Upper lobe of right lung (tissue), 1 donor: ENCODE results near the gene CORIN. TPM values are rescaled to one million over a fixed set of nuclear protein-coding genes. Genes with fewer than 3 reads are reported as not detected.

ENCODE experiments used
- ATAC-seq: fragments of 200-7000 bp; cut with Tn5 transposase; one replicate; pipeline ENCODE4 v1.9.1; 2020; ENCODE audit warnings: mild to moderate bottlenecking, moderate library complexity
- DNase-seq: peaks from one replicate; pipeline ENCODE4 v3.0.0-alpha.2; 2020
- H3K27ac ChIP-seq: fragments of 200-600 bp; one replicate; pipeline ENCODE4 v1.8.0; 2022
- H3K27me3 ChIP-seq: fragments of 200-600 bp; one replicate; pipeline ENCODE4 v1.8.0; 2022; ENCODE audit warnings: mild to moderate bottlenecking
- H3K36me3 ChIP-seq: fragments of 200-600 bp; one replicate; pipeline ENCODE4 v1.8.0; 2022
- H3K4me1 ChIP-seq: fragments of 200-600 bp; one replicate; pipeline ENCODE4 v1.8.0; 2022
- H3K4me3 ChIP-seq: fragments of 200-600 bp; one replicate; pipeline ENCODE4 v1.8.0; 2022; ENCODE audit warnings: mild to moderate bottlenecking
- H3K9me3 ChIP-seq: fragments of 200-600 bp; one replicate; pipeline ENCODE4 v1.8.0; 2022
- CTCF ChIP-seq: fragments of 200-600 bp; IDR thresholded peaks from one replicate; pipeline ENCODE4 v1.8.0; 2022; ENCODE audit warnings: antibody characterized with exemption
- intact Hi-C: fragments of 100-400 bp; cut with DNase I; formaldehyde crosslinking; loops from one replicate; pipeline ENCODE4 v1.11.0; 2022
- total RNA-seq: library from RNA; stranded (reverse); fragmentation: NEBNext Ultra II Directional; extraction: Animal tissue kit (Norgen Biotek cat#: 25700); gene quantifications from one replicate; pipeline ENCODE4 v1.2.1, GENCODE V29; 2021
- donor health status: DM: no; HTN: yes; CAD: no; lungs with severe emphysema.

Gene CORIN
- total RNA-seq, 1 donor from 2014 or later = 3.7 TPM

GRCh38 chr4:47703956-47704355, 133.9 kb downstream of the CORIN start:
- peak; percentile 71 for ATAC-seq
- TF ChIP-seq CTCF = no peak
- intact Hi-C loops = no loop called here
- Histone ChIP-seq H3K4me3 (no peak overlapping the region), H3K27me3 (no peaks in the 10 kb centered on the region), H3K36me3 (no peaks in the 10 kb centered on the region), H3K4me1 (peaks cover 4% of the 10 kb centered on the region), H3K9me3 (no peaks in the 10 kb centered on the region), H3K27ac (peak overlapping the region; percentile 74)
- DNase-seq = no peak

GRCh38 chr4:47703008-47703407, 134.9 kb downstream of the CORIN start:
- intact Hi-C loops = no loop called here
- Histone ChIP-seq H3K36me3 (no peaks in the 10 kb centered on the region), H3K27me3 (no peaks in the 10 kb centered on the region), H3K4me3 (no peak overlapping the region), H3K9me3 (no peaks in the 10 kb centered on the region), H3K4me1 (peaks cover 4% of the 10 kb centered on the region), H3K27ac (peak overlapping the region; percentile 74)
- ATAC-seq = no peak
- no peak for TF ChIP-seq CTCF
- no peak for DNase-seq

GRCh38 chr4:47701286-47701685, 136.6 kb downstream of the CORIN start:
- no peak overlapping the region for H3K27ac ChIP-seq
- H3K4me1 ChIP-seq = peaks cover 4% of the 10 kb centered on the region
- H3K4me3 ChIP-seq = no peak overlapping the region
- H3K27me3 ChIP-seq = no peaks in the 10 kb centered on the region
- H3K9me3 ChIP-seq = no peaks in the 10 kb centered on the region
- intact Hi-C loops = no loop called here
- DNase-seq (no peak), ATAC-seq (no peak)
- H3K36me3 ChIP-seq = no peaks in the 10 kb centered on the region
- TF ChIP-seq CTCF = no peak

GRCh38 chr4:47698837-47699236, 139.0 kb downstream of the CORIN start:
- Histone ChIP-seq H3K27me3 (no peaks in the 10 kb centered on the region), H3K9me3 (no peaks in the 10 kb centered on the region), H3K36me3 (no peaks in the 10 kb centered on the region), H3K4me3 (no peak overlapping the region), H3K4me1 (peaks cover 3% of the 10 kb centered on the region), H3K27ac (no peak overlapping the region)
- no peak for TF ChIP-seq CTCF
- ATAC-seq (no peak), DNase-seq (no peak)
- intact Hi-C loops = no loop called here

GRCh38 chr4:47696823-47697222, 141.0 kb downstream of the CORIN start:
- TF ChIP-seq CTCF = no peak
- ATAC-seq (no peak), DNase-seq (no peak)
- no peaks in the 10 kb centered on the region for H3K36me3 ChIP-seq
- H3K4me1 ChIP-seq = no peaks in the 10 kb centered on the region
- intact Hi-C loops = no loop called here
- no peaks in the 10 kb centered on the region for H3K27me3 ChIP-seq
- H3K4me3 ChIP-seq = no peak overlapping the region
- H3K27ac ChIP-seq = no peak overlapping the region
- no peaks in the 10 kb centered on the region for H3K9me3 ChIP-seq

- Histone ChIP-seq H3K9me3 (no peaks in the 10 kb centered on the region), H3K4me1 (no peaks in the 10 kb centered on the region), H3K27me3 (no peaks in the 10 kb centered on the region), H3K4me3 (no peak overlapping the region), H3K27ac (no peak overlapping the region), H3K36me3 (no peaks in the 10 kb centered on the region)
- intact Hi-C loops = no loop called here
- DNase-seq = no peak
- TF ChIP-seq CTCF = no peak
- ATAC-seq = no peak
These were observed 142.6 kb downstream of the CORIN start for GRCh38 chr4:47695260-47695659.
